SU-DHL-6 (cell line): Measurements from ENCODE around the gene CHKA.
"Not testable (repeated sequence)": the region's sequence is repeated elsewhere in the genome, so short reads cannot be mapped to it uniquely, and the experiment has no call there.

Experiments
- H2AFZ ChIP-seq: fragments of 200-600 bp; sonication (generic); 2 replicates; pipeline ENCODE4 v1.6.1; 2014; ENCODE audit warnings: low read depth, mild to moderate bottlenecking, moderate library complexity, mixed read lengths, antibody characterized with exemption, low read length; ENCODE audit not compliant: severe bottlenecking
- H3F3A ChIP-seq: fragments of 200-600 bp; shearing (Covaris generic); 2 replicates; pipeline ENCODE4 v1.6.0; 2016; ENCODE audit warnings: antibody characterized with exemption, mild to moderate bottlenecking; ENCODE audit not compliant: insufficient read depth
- H3K27ac ChIP-seq: fragments of 200-600 bp; sonication (generic); 2 replicates; pipeline ENCODE4 v1.5.1; 2016; ENCODE audit warnings: low read depth, mild to moderate bottlenecking, low read length, moderate library complexity, mixed read lengths
- H3K27me3 ChIP-seq: fragments of 200-600 bp; sonication (generic), shearing (Covaris generic); 2 replicates; pipeline ENCODE4 v1.6.0; 2014; ENCODE audit warnings: mild to moderate bottlenecking, low read length
- H3K36me3 ChIP-seq: fragments of 200-600 bp; sonication (generic); 2 replicates; pipeline ENCODE4 v1.6.1; 2014; ENCODE audit warnings: mild to moderate bottlenecking, low read length, mixed read lengths
- H3K4me2 ChIP-seq: fragments of 300-600, 200-600 bp; shearing (Covaris generic), sonication (generic); 2 replicates; pipeline ENCODE4 v1.6.0; 2014; ENCODE audit warnings: low read length, low read depth, mild to moderate bottlenecking; ENCODE audit not compliant: poor library complexity, severe bottlenecking
- H3K4me3 ChIP-seq: fragments of 200-600 bp; sonication (generic); 2 replicates; pipeline ENCODE4 v1.5.1; 2014; ENCODE audit warnings: antibody characterized with exemption, low read length, mild to moderate bottlenecking, mixed read lengths; ENCODE audit not compliant: insufficient read depth, poor library complexity, severe bottlenecking
- H3K79me2 ChIP-seq: fragments of 200-600 bp; sonication (generic); 2 replicates; pipeline ENCODE4 v1.6.1; 2014; ENCODE audit warnings: mild to moderate bottlenecking, low read length, moderate library complexity; ENCODE audit not compliant: insufficient read depth
- H3K9ac ChIP-seq: fragments of 200-600 bp; sonication (generic); 2 replicates; pipeline ENCODE4 v1.7.0; 2014; ENCODE audit warnings: mild to moderate bottlenecking, low read length
- H3K9me2 ChIP-seq: fragments of 200-600 bp; sonication (generic); replicated peaks from 2 replicates; pipeline ENCODE4 v1.6.1; 2014; ENCODE audit warnings: low read length; ENCODE audit not compliant: insufficient read depth
- H3K9me3 ChIP-seq: fragments of 200-600 bp; sonication (generic); 2 replicates; pipeline ENCODE4 v1.6.1; 2014; ENCODE audit warnings: low read length, mixed read lengths; ENCODE audit not compliant: insufficient read depth
- H4K20me1 ChIP-seq: fragments of 200-600 bp; sonication (generic); 2 replicates; pipeline ENCODE4 v1.6.1; 2014; ENCODE audit warnings: low read depth, mild to moderate bottlenecking, antibody characterized with exemption, low read length, moderate library complexity, mixed read lengths
- EZH2phosphoT487 ChIP-seq: fragments of 200-600 bp; sonication (generic), shearing (Covaris generic); conservative IDR thresholded peaks from 2 replicates; pipeline ENCODE4 v1.6.1; 2018; ENCODE audit warnings: mild to moderate bottlenecking, antibody characterized with exemption, low read length, moderate library complexity, mixed read lengths
- TF ChIP-seq, protein P1 (sequence below): fragments of 200-600 bp; sonication (generic); IDR thresholded peaks from one replicate; pipeline ENCODE4 v1.5.1; 2017; ENCODE audit warnings: antibody characterized with exemption, mild to moderate bottlenecking, low read length, moderate library complexity; ENCODE audit not compliant: insufficient read depth, poor library complexity, severe bottlenecking

CHKA gene

DNA sequence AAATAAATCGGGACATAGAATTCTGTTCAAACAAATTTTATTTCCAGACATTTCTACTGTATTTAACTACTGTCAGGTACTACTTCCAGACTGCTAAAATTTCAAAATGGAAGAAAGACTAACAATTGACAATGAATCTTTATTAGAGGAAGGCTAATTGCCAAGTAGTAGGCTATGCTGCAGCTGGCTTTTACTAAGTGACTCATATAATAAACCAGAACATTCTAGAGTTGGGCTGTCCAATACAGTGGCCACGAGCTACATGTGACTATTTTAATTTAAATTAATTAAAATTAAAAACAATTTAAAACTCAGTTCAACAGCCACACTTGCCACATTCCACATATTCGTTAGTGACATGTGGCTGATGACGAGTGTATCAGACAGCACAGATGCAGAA lies 27.6 kb downstream of the CHKA start:
- no peak overlapping the region for H2AFZ ChIP-seq
- TF ChIP-seq, protein P1, sequence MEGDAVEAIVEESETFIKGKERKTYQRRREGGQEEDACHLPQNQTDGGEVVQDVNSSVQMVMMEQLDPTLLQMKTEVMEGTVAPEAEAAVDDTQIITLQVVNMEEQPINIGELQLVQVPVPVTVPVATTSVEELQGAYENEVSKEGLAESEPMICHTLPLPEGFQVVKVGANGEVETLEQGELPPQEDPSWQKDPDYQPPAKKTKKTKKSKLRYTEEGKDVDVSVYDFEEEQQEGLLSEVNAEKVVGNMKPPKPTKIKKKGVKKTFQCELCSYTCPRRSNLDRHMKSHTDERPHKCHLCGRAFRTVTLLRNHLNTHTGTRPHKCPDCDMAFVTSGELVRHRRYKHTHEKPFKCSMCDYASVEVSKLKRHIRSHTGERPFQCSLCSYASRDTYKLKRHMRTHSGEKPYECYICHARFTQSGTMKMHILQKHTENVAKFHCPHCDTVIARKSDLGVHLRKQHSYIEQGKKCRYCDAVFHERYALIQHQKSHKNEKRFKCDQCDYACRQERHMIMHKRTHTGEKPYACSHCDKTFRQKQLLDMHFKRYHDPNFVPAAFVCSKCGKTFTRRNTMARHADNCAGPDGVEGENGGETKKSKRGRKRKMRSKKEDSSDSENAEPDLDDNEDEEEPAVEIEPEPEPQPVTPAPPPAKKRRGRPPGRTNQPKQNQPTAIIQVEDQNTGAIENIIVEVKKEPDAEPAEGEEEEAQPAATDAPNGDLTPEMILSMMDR = no peak
- no peak for TF ChIP-seq EZH2phosphoT487
- no peak overlapping the region for H3K4me3 ChIP-seq
- H3K4me2 ChIP-seq = no peak overlapping the region
- no peaks in the 10 kb centered on the region for H3K27me3 ChIP-seq
- H3K9ac ChIP-seq = no peak overlapping the region
- H3K79me2 ChIP-seq = peaks cover 21% of the 10 kb centered on the region
- 0 out of 2 replicates have a peak, but pooled peaks cover 2% of the 10 kb centered on the region for H3K36me3 ChIP-seq
- H3K27ac ChIP-seq = no peak overlapping the region
- H3F3A ChIP-seq = 0 out of 2 replicates have a peak, but pooled peaks cover 4% of the 10 kb centered on the region
- H3K9me2 ChIP-seq = no peaks in the 10 kb centered on the region
- no peaks in the 10 kb centered on the region for H3K9me3 ChIP-seq
- H4K20me1 ChIP-seq = no peaks in the 10 kb centered on the region

DNA sequence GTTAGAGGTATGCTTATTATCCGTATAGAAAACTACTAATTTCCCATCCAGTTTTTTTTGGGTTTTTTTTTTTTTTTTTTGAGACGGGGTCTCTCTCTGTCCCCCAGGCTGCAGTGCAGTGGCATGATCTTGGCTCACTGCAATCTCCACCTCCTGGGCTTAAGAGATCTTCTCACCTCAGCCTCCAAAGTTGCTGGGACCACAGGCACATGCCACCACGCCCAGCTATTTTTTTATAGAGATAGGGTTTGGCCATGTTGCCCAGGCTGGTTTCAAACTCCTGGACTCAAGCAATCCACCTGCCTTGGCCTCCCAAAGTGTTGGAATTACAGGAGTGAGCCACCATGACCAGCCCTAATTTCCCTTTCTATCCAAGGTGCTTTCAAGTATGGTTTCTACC lies 28.2 kb downstream of the CHKA start:
- H3K9me2 ChIP-seq, H4K20me1 ChIP-seq, H3K9me3 ChIP-seq: not testable (repeated sequence)

DNA sequence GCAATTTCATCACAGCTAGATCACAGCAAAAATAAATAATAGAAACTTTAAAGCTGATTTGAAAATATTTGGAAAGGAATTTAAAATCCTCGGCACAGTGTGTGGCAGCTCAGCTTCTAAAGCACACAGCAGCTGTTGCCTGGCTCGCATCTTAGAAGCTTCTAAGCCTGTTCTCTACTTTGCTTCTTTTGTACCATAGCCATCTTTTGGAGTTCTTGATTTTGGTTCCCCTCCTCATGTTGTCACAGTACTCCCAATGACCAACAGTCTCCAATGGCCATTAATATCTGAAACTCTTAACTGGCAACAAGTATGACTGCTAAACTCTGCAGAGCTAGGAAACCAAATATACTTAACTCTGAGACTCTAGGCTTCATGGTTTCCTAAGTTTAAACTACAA lies 28.8 kb downstream of the CHKA start:
- H3K9me2 ChIP-seq = no peaks in the 10 kb centered on the region
- no peak overlapping the region for H3K4me3 ChIP-seq
- H3K79me2 ChIP-seq = peaks cover 14% of the 10 kb centered on the region; the same call in 1 of the 2 replicates
- no peak overlapping the region for H2AFZ ChIP-seq
- H3K27ac ChIP-seq = no peak overlapping the region
- H3F3A ChIP-seq = 0 out of 2 replicates have a peak, but pooled peaks cover 4% of the 10 kb centered on the region
- TF ChIP-seq, protein P1 = no peak
- TF ChIP-seq EZH2phosphoT487 = no peak
- H3K36me3 ChIP-seq = 0 out of 2 replicates have a peak, but pooled peaks cover 2% of the 10 kb centered on the region
- no peak overlapping the region for H3K4me2 ChIP-seq
- no peaks in the 10 kb centered on the region for H4K20me1 ChIP-seq
- no peak overlapping the region for H3K9ac ChIP-seq
- no peaks in the 10 kb centered on the region for H3K9me3 ChIP-seq
- no peaks in the 10 kb centered on the region for H3K27me3 ChIP-seq

More for the DNA sequence above, 28.2 kb downstream of the CHKA start:
- H3K4me2 ChIP-seq, H3K9ac ChIP-seq, H3K27ac ChIP-seq, H3K27me3 ChIP-seq, H3F3A ChIP-seq, H3K36me3 ChIP-seq, H2AFZ ChIP-seq, H3K4me3 ChIP-seq: not testable (repeated sequence)
- peaks cover 17% of the 10 kb centered on the region; the same call in 1 of the 2 replicates for H3K79me2 ChIP-seq

DNA sequence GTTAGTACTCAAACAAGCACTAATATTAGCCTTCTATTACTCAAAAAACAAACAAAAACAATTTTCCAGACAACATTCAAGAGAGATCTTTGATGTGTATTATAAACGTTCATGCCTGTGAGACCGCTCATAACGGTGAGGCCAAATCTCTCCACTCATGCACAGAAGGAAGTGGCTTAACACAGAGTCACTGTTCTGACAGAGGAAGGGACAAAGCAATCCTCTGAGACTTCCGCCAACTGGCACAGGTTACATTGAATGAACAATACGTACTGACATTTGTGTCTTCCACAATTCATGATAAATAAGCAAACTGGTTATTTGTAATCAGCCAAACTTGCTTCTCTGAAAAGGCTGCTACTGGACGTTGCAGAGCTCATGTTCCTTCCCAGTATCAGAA lies 30.5 kb downstream of the CHKA start:
- H3K4me3 ChIP-seq = no peak overlapping the region
- no peaks in the 10 kb centered on the region for H3K36me3 ChIP-seq
- H3K4me2 ChIP-seq = no peak overlapping the region
- H3K9me3 ChIP-seq = no peaks in the 10 kb centered on the region
- TF ChIP-seq, protein P1 = no peak
- TF ChIP-seq EZH2phosphoT487 = no peak
- no peaks in the 10 kb centered on the region for H3K9me2 ChIP-seq
- H2AFZ ChIP-seq = no peak overlapping the region
- no peak overlapping the region for H3K9ac ChIP-seq
- 0 out of 2 replicates have a peak, but pooled peaks cover 11% of the 10 kb centered on the region for H3K79me2 ChIP-seq
- H3K27me3 ChIP-seq = no peaks in the 10 kb centered on the region
- H4K20me1 ChIP-seq = no peaks in the 10 kb centered on the region
- H3K27ac ChIP-seq = no peak overlapping the region
- 0 out of 2 replicates have a peak, but pooled peaks cover 4% of the 10 kb centered on the region for H3F3A ChIP-seq
